KOPT-K1 (cell line): Measurements from ENCODE around the gene RAB3D.
"Not testable (repeated sequence)": the region's sequence is repeated elsewhere in the genome, so short reads cannot be mapped to it uniquely, and the experiment has no call there.

Source experiments
- H3K27ac ChIP-seq: fragments of 200-600 bp; sonication (generic); 2 replicates; pipeline ENCODE4 v1.5.1; 2016; ENCODE audit warnings: antibody characterized with exemption, mild to moderate bottlenecking, low read depth, low read length; ENCODE audit not compliant: poor library complexity, severe bottlenecking
- H3K36me3 ChIP-seq: fragments of 200-600 bp; sonication (generic); 2 replicates; pipeline ENCODE4 v1.5.1; 2017; ENCODE audit warnings: antibody characterized with exemption, mild to moderate bottlenecking, low read length, moderate library complexity; ENCODE audit not compliant: insufficient read depth
- H3K9me3 ChIP-seq: fragments of 200-600 bp; sonication (generic); 2 replicates; pipeline ENCODE4 v1.5.1; 2017; ENCODE audit warnings: antibody characterized with exemption, low read length, mild to moderate bottlenecking; ENCODE audit not compliant: insufficient read depth, poor library complexity, severe bottlenecking

Gene RAB3D

DNA sequence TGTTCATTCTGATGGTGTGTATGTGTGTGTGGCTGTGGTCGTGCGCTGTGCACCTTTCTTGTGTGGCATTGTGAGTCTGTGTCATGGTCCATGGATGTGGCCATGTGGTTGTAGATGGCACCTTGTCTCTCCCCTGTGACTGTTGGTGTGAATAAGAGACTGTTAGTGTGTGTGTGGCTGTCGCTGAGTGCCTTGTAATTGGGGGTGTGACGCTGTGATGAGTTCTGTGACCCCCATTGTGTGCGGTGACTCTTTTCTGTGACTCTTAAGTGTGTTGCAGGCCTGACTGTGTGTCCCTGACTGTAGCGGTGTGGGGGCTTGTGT is 16.6 kb upstream of the RAB3D start:
- no peak overlapping the region for H3K27ac ChIP-seq
- no peaks in the 10 kb centered on the region for H3K36me3 ChIP-seq
- H3K9me3 ChIP-seq, result no peaks in the 10 kb centered on the region

DNA sequence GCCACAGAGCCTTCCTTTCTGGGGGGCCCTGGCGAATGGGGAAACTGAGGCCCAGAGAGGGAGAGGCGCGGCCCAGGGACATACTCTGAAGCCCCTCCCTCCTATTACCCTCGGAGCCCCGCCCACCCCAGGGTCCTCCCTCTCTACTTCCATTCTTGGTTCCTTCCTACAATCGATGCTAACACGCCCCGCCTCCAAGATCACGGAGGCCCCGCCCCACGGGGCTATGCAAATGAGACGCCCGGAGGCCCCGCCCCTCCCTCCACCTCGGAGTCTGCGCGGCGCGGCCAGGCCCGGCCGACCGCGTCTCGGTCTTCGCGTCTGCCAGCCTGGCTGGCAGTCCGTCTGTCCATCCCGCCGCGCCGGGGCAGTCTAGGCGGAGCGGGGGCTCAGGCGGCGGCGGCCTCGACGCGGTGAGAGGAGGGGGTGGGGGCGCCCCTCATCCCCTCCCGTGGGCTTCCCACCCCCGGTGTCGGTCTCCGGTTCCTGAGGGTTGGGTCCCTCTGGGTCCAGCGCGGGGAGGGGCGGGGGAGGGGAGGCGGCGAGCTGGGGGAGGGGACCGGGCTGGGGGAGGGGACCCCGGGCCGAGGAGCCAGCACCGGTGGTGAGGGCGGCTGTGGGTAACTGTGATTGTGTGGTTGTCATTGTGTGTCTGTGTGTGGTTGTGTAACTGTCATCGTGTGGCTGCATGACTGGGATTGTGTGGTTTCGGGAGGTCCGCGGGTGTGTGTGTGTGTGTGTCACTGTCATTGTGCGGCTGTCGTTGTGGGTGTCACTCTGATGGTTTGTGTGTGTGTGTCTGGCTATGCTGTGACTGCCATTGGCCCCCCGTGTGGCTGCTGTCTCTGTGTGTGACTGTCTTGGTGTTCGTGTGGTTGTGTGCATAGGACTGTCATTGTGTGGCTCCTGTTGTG is 16.0 kb upstream of the RAB3D start, which contains the start of gene PLPPR2:
Gene PLPPR2, plus strand, starts transcription at position 273 of the 914 bp plus-strand sequence. CDS start 2,242 bp downstream, outside the sequence.
- Histone ChIP-seq H3K36me3 (no peaks in the 10 kb centered on the region), H3K27ac (no peak within 1 kb of the TSS), H3K9me3 (no peaks in the 10 kb centered on the region)

DNA sequence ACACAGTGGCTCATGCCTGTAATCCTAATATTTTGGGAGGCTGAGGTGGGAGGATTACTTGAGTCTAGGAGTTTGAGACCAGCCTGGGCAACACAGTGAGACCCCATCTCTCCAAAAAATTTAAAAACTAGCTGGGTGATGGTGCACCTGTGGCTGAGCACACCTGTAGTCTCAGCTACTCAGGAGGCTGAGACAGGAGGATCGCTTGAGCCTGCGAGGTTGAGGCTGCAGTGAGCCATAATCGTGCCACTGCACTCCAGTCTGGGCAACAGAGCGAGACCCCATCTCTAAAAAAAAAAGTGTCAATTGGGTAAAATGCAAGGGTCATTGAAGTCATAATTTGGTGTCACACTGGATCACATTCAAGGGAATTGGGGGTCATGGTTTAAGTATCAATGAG is 14.6 kb upstream of the RAB3D start:
- not testable (repeated sequence) for H3K27ac ChIP-seq, H3K36me3 ChIP-seq, H3K9me3 ChIP-seq

GRCh38 chr19:11349171-11349570 is 9.7 kb upstream of the RAB3D start:
- peaks cover 8% of the 10 kb centered on the region for H3K9me3 ChIP-seq
- H3K27ac ChIP-seq, result no peak overlapping the region
- H3K36me3 ChIP-seq, result no peaks in the 10 kb centered on the region

DNA sequence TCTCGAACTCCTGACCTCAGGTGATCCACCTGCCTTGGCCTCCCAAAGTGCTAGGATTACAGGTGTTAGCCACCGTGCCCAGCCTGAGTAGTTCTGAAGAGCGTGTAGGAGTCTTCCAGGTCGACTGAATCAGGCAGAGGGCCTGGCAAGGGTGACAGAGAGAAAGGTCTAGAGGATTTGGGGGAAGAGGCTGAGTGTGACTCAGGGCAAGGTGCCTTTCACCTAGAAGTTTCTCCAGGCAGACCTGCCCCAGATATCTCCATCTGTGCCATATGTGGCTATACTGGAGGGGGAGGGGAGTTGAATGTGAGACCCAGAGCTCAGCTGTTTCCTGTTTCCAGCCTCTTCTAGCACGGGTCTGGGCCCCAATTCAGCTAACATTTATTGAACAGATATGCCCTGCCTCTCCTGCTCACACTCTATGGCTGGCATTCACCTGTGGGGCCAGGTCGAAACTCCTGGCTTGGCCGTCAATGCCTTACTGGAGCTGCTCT is 8.1 kb upstream of the RAB3D start:
- peaks cover 8% of the 10 kb centered on the region for H3K9me3 ChIP-seq
- no peaks in the 10 kb centered on the region for H3K36me3 ChIP-seq
- no peak overlapping the region for H3K27ac ChIP-seq

- Histone ChIP-seq H3K27ac (peak within 1 kb of the TSS; percentile 50), H3K9me3 (peaks cover 8% of the 10 kb centered on the region), H3K36me3 (no peaks in the 10 kb centered on the region)
These were observed 6.9 kb upstream of the RAB3D start, which contains the start of the genes CCDC159 and TMEM205 for GRCh38 chr19:11346104-11346940. Gene CCDC159, plus strand, starts transcription at chr19:11346519. Its CDS starts 88 bp downstream, at chr19:11346607. Gene TMEM205, minus strand, starts transcription at chr19:11346268. Its CDS starts 649 bp downstream, at chr19:11345619.

- peak overlapping the region; percentile 50 for H3K27ac ChIP-seq
- H3K36me3 ChIP-seq, result no peaks in the 10 kb centered on the region
- peaks cover 8% of the 10 kb centered on the region for H3K9me3 ChIP-seq
These were observed 5.8 kb upstream of the RAB3D start for GRCh38 chr19:11345122-11345803.

DNA sequence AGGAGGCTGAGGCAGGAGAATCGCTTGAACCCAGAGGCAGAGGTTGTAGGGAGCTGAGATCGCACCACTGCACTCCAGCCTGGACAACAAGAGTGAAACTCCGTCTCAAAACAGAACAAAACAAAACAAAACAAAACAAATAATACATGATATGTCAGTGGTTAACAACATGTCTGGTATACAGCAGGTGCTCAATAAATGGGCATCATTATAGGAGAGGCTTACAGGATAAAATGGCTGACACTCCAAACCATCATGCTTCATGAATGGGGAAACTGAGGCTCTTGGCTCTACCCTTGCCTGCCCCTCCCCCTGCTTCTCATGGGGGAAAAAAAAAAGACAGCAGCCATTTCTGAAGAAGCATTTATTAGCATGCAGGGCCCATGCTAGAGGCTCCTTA is 3.0 kb upstream of the RAB3D start:
- no peaks in the 10 kb centered on the region for H3K9me3 ChIP-seq
- H3K27ac ChIP-seq, result no peak overlapping the region
- H3K36me3 ChIP-seq, result no peaks in the 10 kb centered on the region

GRCh38 chr19:11340099-11340467 is 626 bp upstream of the RAB3D start:
- H3K9me3 ChIP-seq, H3K36me3 ChIP-seq, H3K27ac ChIP-seq: not testable (repeated sequence)

DNA sequence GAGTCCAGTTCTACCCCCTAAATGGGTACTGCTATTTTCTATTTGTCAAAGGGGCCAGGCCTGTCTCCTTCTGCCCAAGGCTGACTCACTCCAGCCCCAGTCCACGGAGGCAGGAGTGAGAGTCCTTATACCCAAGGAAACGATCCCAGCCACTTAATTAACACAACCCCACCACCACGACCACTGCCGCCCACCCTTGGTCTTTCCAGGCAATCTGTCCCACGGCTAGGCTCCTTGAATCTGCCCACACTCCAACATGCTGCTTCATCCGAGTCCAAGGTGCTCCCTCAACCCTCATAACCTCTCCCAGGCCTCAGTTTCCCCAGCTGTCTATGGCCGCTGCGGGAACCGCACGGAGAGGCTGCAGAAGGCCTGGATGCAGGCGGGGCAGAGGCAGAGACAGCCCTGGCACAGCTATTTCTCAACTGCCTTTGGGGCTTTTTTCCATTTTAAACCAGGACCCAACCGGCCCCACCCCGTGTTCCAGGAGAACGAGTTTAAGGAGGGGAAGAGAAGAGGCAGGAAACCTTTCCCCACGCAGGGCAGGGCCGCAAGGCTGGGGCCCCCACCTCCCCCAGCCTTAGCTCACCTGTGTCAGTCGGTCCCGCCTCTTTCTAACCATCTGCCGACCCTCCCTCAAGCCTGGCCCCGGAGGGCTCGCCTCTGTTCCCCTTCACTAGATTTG is 746 bp downstream of the RAB3D start:
- H3K9me3 ChIP-seq, result no peaks in the 10 kb centered on the region
- no peaks in the 10 kb centered on the region for H3K36me3 ChIP-seq
- no peak overlapping the region for H3K27ac ChIP-seq

- Histone ChIP-seq H3K36me3 (no peaks in the 10 kb centered on the region), H3K27ac (no peak overlapping the region), H3K9me3 (no peaks in the 10 kb centered on the region)
These were observed 1.3 kb downstream of the RAB3D start for GRCh38 chr19:11338121-11338520.

DNA sequence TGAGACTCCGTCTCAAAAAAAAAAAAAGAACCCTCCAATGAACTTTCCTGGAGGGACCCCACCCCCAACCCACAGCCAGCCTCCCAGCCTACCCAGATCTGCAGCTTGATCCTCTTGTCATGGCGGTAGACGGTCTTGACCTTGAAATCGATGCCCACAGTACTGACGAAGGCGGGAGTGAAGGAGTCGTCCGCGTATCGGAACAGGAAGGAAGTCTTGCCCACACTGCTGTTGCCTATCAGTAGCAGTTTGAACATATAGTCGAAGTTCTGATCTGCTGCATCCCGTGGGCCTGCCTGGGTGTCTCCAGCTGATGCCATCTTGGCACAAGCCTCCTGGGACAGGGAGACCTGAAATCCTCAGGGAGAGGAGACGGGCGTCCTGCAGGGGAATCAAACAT is 2.4 kb downstream of the RAB3D start:
- Histone ChIP-seq H3K9me3 (no peaks in the 10 kb centered on the region), H3K27ac (no peak overlapping the region), H3K36me3 (no peaks in the 10 kb centered on the region)

- H3K27ac ChIP-seq, result no peak overlapping the region
- H3K36me3 ChIP-seq, result no peaks in the 10 kb centered on the region
- no peaks in the 10 kb centered on the region for H3K9me3 ChIP-seq
These were observed 3.9 kb downstream of the RAB3D start for GRCh38 chr19:11335449-11336146.

- not testable (repeated sequence) for H3K27ac ChIP-seq, H3K9me3 ChIP-seq, H3K36me3 ChIP-seq
These were observed 5.6 kb downstream of the RAB3D start for GRCh38 chr19:11333838-11334237.
